ENCODE results near the gene CHCHD6.

Gene CHCHD6

GRCh38 chr3:126897943-126898342 is 193.9 kb downstream of the CHCHD6 start:
- no peak overlapping the region for H3K27ac ChIP-seq
- TF ChIP-seq ZFX (IDR thresholded peaks at IDR 0.05; ENCODE audit: borderline replicate concordance), result no peak
- no peak for TF ChIP-seq CTCF (IDR thresholded peaks at IDR 0.05)

- TF ChIP-seq CTCF (IDR thresholded peaks at IDR 0.05) (no peak), ZFX (IDR thresholded peaks at IDR 0.05; ENCODE audit: borderline replicate concordance) (no peak)
These were observed 197.0 kb downstream of the CHCHD6 start for GRCh38 chr3:126900859-126901540.

GRCh38 chr3:126901631-126902030 is 197.6 kb downstream of the CHCHD6 start:
- TF ChIP-seq ZFX (IDR thresholded peaks at IDR 0.05; ENCODE audit: borderline replicate concordance) (no peak), CTCF (IDR thresholded peaks at IDR 0.05) (no peak)
- H3K27ac ChIP-seq, result no peak overlapping the region

More at GRCh38 chr3:126900859-126901540, 197.0 kb downstream of the CHCHD6 start:
- no peak overlapping the region for H3K27ac ChIP-seq

- TF ChIP-seq CTCF (IDR thresholded peaks at IDR 0.05), result no peak
- TF ChIP-seq ZFX (IDR thresholded peaks at IDR 0.05; ENCODE audit: borderline replicate concordance), result no peak
- no peak overlapping the region for H3K27ac ChIP-seq
These were observed 199.5 kb downstream of the CHCHD6 start for GRCh38 chr3:126903521-126903920.

- no peak overlapping the region for H3K27ac ChIP-seq
- no peak for TF ChIP-seq ZFX (IDR thresholded peaks at IDR 0.05; ENCODE audit: borderline replicate concordance)
- no peak for TF ChIP-seq CTCF (IDR thresholded peaks at IDR 0.05)
These were observed 203.5 kb downstream of the CHCHD6 start for GRCh38 chr3:126907557-126907956.

- TF ChIP-seq ZFX (IDR thresholded peaks at IDR 0.05; ENCODE audit: borderline replicate concordance), result no peak
- no peak for TF ChIP-seq CTCF (IDR thresholded peaks at IDR 0.05)
- H3K27ac ChIP-seq, result no peak overlapping the region
These were observed 204.8 kb downstream of the CHCHD6 start for GRCh38 chr3:126908752-126909275.

- no peak overlapping the region for H3K27ac ChIP-seq
- TF ChIP-seq CTCF (IDR thresholded peaks at IDR 0.05) (no peak), ZFX (IDR thresholded peaks at IDR 0.05; ENCODE audit: borderline replicate concordance) (no peak)
These were observed 206.2 kb downstream of the CHCHD6 start for GRCh38 chr3:126910231-126910630.
